ENCODE data around the gene GMIP.

Gene GMIP

DNA sequence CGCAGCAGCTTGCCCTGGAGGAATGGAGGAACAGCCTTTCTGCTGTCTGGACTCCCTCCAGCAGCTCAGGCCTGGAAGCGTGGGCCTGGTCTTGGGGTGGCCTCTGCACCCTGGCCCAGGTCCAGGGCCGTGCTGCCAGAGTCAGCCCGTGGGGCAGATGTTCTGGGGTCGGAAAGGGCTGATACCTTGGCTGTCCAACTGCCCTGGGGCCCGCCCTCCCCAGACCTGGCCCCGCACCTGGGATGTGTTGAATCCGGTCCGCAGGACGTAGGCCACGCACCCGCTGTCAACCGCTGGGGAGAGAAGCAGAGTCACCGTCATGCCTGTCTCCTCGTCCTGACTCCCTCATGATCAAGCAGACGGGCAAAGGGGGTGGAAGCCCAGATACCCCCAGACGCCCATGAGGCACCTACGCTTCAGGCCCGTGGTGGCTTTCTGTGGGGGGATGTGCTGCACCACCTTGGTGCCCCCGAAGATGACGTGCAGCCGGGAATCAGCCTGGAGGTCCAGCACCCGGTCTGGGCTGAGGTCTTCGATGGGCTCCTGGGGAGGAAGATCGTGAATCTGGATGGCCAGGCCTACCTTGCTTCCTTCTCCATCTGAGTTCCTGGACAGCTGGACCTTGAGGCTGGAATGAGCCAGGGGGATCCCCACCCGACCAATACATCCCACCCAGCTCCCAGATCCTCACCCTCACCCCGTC, 12.3 kb upstream of the GMIP start:
- no peak overlapping the region for H3K27ac ChIP-seq
- TF ChIP-seq, protein P1, sequence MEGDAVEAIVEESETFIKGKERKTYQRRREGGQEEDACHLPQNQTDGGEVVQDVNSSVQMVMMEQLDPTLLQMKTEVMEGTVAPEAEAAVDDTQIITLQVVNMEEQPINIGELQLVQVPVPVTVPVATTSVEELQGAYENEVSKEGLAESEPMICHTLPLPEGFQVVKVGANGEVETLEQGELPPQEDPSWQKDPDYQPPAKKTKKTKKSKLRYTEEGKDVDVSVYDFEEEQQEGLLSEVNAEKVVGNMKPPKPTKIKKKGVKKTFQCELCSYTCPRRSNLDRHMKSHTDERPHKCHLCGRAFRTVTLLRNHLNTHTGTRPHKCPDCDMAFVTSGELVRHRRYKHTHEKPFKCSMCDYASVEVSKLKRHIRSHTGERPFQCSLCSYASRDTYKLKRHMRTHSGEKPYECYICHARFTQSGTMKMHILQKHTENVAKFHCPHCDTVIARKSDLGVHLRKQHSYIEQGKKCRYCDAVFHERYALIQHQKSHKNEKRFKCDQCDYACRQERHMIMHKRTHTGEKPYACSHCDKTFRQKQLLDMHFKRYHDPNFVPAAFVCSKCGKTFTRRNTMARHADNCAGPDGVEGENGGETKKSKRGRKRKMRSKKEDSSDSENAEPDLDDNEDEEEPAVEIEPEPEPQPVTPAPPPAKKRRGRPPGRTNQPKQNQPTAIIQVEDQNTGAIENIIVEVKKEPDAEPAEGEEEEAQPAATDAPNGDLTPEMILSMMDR (conservative IDR thresholded peaks at IDR 0.05), result no peak
- TF ChIP-seq ZFX (IDR thresholded peaks at IDR 0.05), result no peak

DNA sequence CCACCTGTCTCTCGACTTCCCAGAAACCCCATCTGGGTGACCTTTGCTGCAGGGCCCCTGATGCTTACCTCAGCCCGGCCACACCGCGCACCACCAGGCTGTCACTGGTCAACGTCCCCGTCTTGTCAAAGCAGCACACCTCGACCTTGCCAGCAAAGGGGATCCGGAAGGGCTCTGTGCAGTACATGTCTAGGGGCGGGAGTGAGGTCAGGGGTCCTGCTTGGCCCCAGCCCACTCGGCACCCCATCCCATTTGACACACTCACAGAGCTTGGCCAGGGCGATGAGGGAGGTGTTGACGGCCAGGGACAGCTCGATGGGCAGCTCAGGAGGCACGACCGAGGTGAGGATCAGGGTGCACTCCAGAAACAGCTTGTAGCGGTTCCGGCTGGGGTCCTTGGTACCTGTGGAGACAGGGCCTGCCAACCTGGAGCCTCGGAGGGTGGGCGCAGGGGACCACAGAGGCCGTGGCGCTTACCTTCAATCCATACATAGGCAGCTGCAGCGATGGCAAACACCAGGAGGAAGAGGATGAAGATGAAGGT, 11.7 kb upstream of the GMIP start:
- TF ChIP-seq ZFX (IDR thresholded peaks at IDR 0.05), result no peak
- TF ChIP-seq, protein P1 (conservative IDR thresholded peaks at IDR 0.05), result no peak
- no peak overlapping the region for H3K27ac ChIP-seq

DNA sequence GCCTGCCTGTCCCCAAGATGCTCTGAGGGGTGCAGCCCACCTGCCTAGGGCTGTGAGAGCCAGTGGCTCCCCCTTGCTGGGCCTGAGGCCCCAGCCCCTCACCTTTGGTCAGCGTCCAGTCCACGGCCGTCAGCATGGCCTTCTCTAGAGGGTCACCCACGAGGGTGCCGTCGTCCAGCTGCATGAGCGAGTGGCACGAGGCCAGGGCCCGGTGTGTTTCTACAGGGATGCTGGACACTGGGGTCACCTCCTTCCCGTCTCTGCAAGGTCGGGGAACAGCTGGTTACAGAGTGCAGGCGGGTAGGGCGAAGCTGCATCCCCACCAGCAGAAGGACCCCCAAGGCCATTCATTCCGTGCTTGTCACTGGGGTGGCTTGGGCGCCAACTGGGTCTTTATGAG, 11.0 kb upstream of the GMIP start:
- TF ChIP-seq ZFX (IDR thresholded peaks at IDR 0.05), result no peak
- TF ChIP-seq, protein P1 (conservative IDR thresholded peaks at IDR 0.05), result no peak
- H3K27ac ChIP-seq, result no peak overlapping the region

DNA sequence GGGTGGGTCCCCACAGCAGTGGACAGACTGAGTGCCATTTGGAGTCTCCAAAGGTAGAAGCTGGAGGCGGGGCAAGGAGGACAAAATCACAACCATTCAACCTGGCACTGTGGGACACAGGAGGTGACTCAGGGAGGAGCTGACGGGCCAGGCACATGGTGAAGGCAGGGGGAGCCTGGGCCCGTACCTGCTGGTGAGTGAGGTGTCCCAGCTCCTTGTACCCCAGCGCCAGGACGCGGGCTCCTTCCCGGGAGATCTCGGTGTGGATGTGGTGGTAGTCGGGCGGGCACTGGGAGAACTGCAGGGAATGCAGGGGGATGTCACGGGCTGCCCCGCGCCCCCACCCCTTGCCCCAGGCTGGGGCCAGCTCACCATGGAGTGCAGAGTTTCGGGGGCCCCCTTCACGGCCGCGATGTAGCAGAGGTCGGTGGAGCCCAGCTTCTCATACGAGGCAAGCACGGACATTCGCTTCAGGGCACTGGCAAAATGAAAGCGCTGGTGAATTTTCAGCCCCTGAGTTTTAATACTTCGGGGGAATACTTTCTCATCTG, 10.2 kb upstream of the GMIP start:
- H3K27ac ChIP-seq, result no peak overlapping the region
- TF ChIP-seq, protein P1 (conservative IDR thresholded peaks at IDR 0.05), result no peak
- TF ChIP-seq ZFX (IDR thresholded peaks at IDR 0.05), result no peak

GRCh38 chr19:19652482-19653295, 9.2 kb upstream of the GMIP start:
- TF ChIP-seq ZFX (IDR thresholded peaks at IDR 0.05), result no peak
- H3K27ac ChIP-seq, result no peak overlapping the region

- TF ChIP-seq, protein P1 (conservative IDR thresholded peaks at IDR 0.05), result no peak
- no peak for TF ChIP-seq ZFX (IDR thresholded peaks at IDR 0.05)
- no peak overlapping the region for H3K27ac ChIP-seq
These were observed 7.6 kb upstream of the GMIP start for GRCh38 chr19:19651076-19651475.

DNA sequence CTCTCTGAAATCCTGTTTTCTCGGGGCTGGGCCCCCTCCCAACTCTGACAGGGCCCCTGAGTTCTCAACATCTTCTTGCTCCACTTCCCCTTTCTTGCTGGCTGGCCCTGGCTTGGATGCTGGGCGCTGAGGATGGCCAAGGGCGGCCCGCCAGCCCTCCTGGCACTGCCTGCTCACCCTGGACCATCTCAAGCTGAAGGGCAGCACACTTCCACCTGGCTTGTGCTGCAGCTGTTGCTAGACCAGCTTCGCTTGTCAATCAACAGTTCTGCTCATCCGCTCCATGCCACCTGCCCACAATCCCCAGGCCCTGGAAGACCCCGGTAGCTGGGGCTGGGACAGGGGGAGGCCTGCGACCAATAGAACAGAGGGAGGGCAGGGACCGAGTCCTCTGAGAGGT, 6.9 kb upstream of the GMIP start:
- no peak overlapping the region for H3K27ac ChIP-seq
- no peak for TF ChIP-seq ZFX (IDR thresholded peaks at IDR 0.05)
- TF ChIP-seq, protein P1 (conservative IDR thresholded peaks at IDR 0.05), result no peak
